CD4-positive, alpha-beta T cell (primary cell): ENCODE data around the gene HID1. TPM values are rescaled to one million over a fixed set of nuclear protein-coding genes. Genes with fewer than 3 reads are reported as not detected.

Experiments used
- ATAC-seq: fragments of 200-7000 bp; cut with Tn5 transposase; one replicate; pipeline ENCODE4 v1.10.0; 2022; ENCODE audit warnings: mild to moderate bottlenecking; ENCODE audit not compliant: poor library complexity
- CTCF ChIA-PET: fragments of 350-600 bp; sonication (Branson Sonifier 250); formaldehyde crosslinking; loops from one replicate; lab custom pipeline; 2021; ENCODE audit warnings: antibody characterized with exemption, inconsistent platforms; lab: Charles Lee
- POLR2A ChIA-PET: fragments of 350-600 bp; sonication (Branson Sonifier 250); formaldehyde crosslinking; loops from one replicate; lab custom pipeline; 2021; ENCODE audit warnings: antibody characterized with exemption, inconsistent platforms; lab: Charles Lee
- DNase-seq, 14 experiments: peaks; one replicate each; pipeline ENCODE4 v3.0.0-alpha.2; 2013 to 2020; ENCODE audit warnings: mixed read lengths in 2 of 14
- H3K27ac ChIP-seq, 2 donors: one replicate each; pipeline versions ENCODE4 v1.5.1 to v1.7.0; 2013; ENCODE audit warnings: low read length in 2 of 2, low read depth in 1 of 2, mild to moderate bottlenecking in 1 of 2
- H3K27me3 ChIP-seq, 2 experiments: 1 replicate in 1 of 2; 2 replicates in 1 of 2; pipeline versions ENCODE4 v1.6.1 to v1.7.0; 2013; ENCODE audit warnings: low read length in 2 of 2, control low read depth in 1 of 2, mild to moderate bottlenecking in 1 of 2, moderate library complexity in 1 of 2; ENCODE audit not compliant: insufficient read depth in 2 of 2, control insufficient read depth in 1 of 2
- H3K36me3 ChIP-seq: one replicate; pipeline ENCODE4 v1.6.1; 2013; ENCODE audit warnings: low read length, control low read depth; ENCODE audit not compliant: insufficient read depth
- H3K4me1 ChIP-seq: one replicate; pipeline ENCODE4 v1.6.1; 2013; ENCODE audit warnings: low read length, control low read depth; ENCODE audit not compliant: insufficient read depth
- H3K4me3 ChIP-seq: one replicate; pipeline ENCODE4 v1.5.1; 2013; ENCODE audit warnings: mild to moderate bottlenecking, low read length, moderate library complexity
- H3K9me3 ChIP-seq, 2 experiments: 1 replicate in 1 of 2; 2 replicates in 1 of 2; pipeline versions ENCODE4 v1.6.1 to v1.7.0; 2013; ENCODE audit warnings: low read length in 2 of 2, mild to moderate bottlenecking in 2 of 2, control low read depth in 1 of 2, moderate library complexity in 1 of 2; ENCODE audit not compliant: control insufficient read depth in 1 of 2, insufficient read depth in 1 of 2
- H3K27ac Mint-ChIP-seq: one replicate; pipeline ENCODE4 v1.8.0; 2020; ENCODE audit warnings: mixed read lengths
- H3K27me3 Mint-ChIP-seq: one replicate; pipeline ENCODE4 v1.8.0; 2021; ENCODE audit warnings: mixed read lengths
- H3K36me3 Mint-ChIP-seq: one replicate; pipeline ENCODE4 v1.8.0; 2021; ENCODE audit warnings: low read depth, mixed read lengths
- H3K4me1 Mint-ChIP-seq: one replicate; pipeline ENCODE4 v1.8.0; 2021; ENCODE audit warnings: low read depth, mixed read lengths
- H3K4me3 Mint-ChIP-seq: one replicate; pipeline ENCODE4 v1.8.0; 2020; ENCODE audit warnings: mild to moderate bottlenecking, mixed read lengths
- H3K9me3 Mint-ChIP-seq: one replicate; pipeline ENCODE4 v1.8.0; 2020; ENCODE audit warnings: mixed read lengths
- CTCF ChIP-seq: fragments of 200-600 bp; IDR thresholded peaks from one replicate; pipeline ENCODE4 v1.8.0; 2022; ENCODE audit warnings: antibody characterized with exemption, mild to moderate bottlenecking
- intact Hi-C, 2 experiments: fragments of 100-400 bp; cut with DNase I in 1 of 2; cut with micrococcal nuclease in 1 of 2; formaldehyde crosslinking; loops; one replicate each; pipeline versions ENCODE4 v1.15.1 to v1.9.0; 2023 to 2025; cut with DNase I, micrococcal nuclease
- total RNA-seq, 174 experiments: library from RNA in 2 of 174; stranded (reverse) in 2 of 174; gene quantifications; one replicate each; pipeline ENCODE4 v1.2.3 and lab custom pipeline; 2021 to 2026

HID1 gene
- total RNA-seq, 2 experiments from 2014 or later: 31.8 to 31.9 TPM

GRCh38 chr17:74963656-74964055, 8.9 kb downstream of the HID1 start:
- intact Hi-C loops: loop anchor here (5.0 to 10.0 kb wide), 3 partner anchors 84 to 211 kb away; partner anchors contain the start of genes ATP5PD (in 2 of the 2) and KCTD2 (in 2 of the 2)
- Mint-ChIP-seq H3K36me3 (no peaks in the 10 kb centered on the region), H3K27me3 (no peaks in the 10 kb centered on the region), H3K4me1 (peaks cover 4% of the 10 kb centered on the region), H3K27ac (no peak overlapping the region), H3K9me3 (no peaks in the 10 kb centered on the region), H3K4me3 (no peak overlapping the region)
- no peak for TF ChIP-seq CTCF
- no peak overlapping the region for H3K27ac ChIP-seq
- H3K4me1 ChIP-seq: peaks cover 12% of the 10 kb centered on the region
- ChIA-PET CTCF (interaction anchor here (4.5 kb wide), 1 partner anchor 48 kb away, joined by 51 read pairs; the partner anchor contains the start of gene MRPL58), POLR2A (no interaction called here)
- no peaks in the 10 kb centered on the region for H3K9me3 ChIP-seq
- H3K27me3 ChIP-seq: no peaks in the 10 kb centered on the region
- DNase-seq: no peak
- H3K4me3 ChIP-seq: no peak overlapping the region
- no peaks in the 10 kb centered on the region for H3K36me3 ChIP-seq
- ATAC-seq: no peak

GRCh38 chr17:74962622-74963394, 9.8 kb downstream of the HID1 start:
- no peak for TF ChIP-seq CTCF
- intact Hi-C loops: loop anchor here (1.0 to 10.0 kb wide), 4 partner anchors 49 to 212 kb away; partner anchors contain the start of genes ATP5PD (in 2 of the 2), KCTD2 (in 2 of the 2) and MRPL58 (in 1 of the 2)
- CTCF ChIA-PET: interaction anchor here (1.4 to 4.5 kb wide), 8 partner anchors 9 to 239 kb away, joined by 3 to 51 read pairs (median 10); partner anchors contain the start of genes CDR2L, HID1, KCTD2 and MRPL58

GRCh38 chr17:74961657-74962350, 10.8 kb downstream of the HID1 start:
- H3K9me3 Mint-ChIP-seq: no peaks in the 10 kb centered on the region
- H3K4me1 ChIP-seq: peaks cover 17% of the 10 kb centered on the region
- DNase-seq (peak; percentile 74 to 93 (median 82)), ATAC-seq (peak; percentile 79)
- H3K9me3 ChIP-seq: no peaks in the 10 kb centered on the region
- H3K27ac ChIP-seq: no peak overlapping the region
- H3K4me1 Mint-ChIP-seq: peaks cover 4% of the 10 kb centered on the region
- no peaks in the 10 kb centered on the region for H3K36me3 ChIP-seq
- H3K27ac Mint-ChIP-seq: no peak overlapping the region
- no peaks in the 10 kb centered on the region for H3K27me3 ChIP-seq
- no peaks in the 10 kb centered on the region for H3K27me3 Mint-ChIP-seq
- TF ChIP-seq CTCF: peak; percentile 83
- POLR2A ChIA-PET: interaction anchor here (0.8 to 2.2 kb wide), 13 partner anchors 11 to 309 kb away, joined by 3 to 11 read pairs (median 4); partner anchors contain the start of genes ATP5PD, KCTD2, MIF4GD and MRPL58
- peak overlapping the region; percentile 14 for H3K4me3 Mint-ChIP-seq
- H3K36me3 Mint-ChIP-seq: no peaks in the 10 kb centered on the region
- CTCF ChIA-PET: interaction anchor here (0.5 to 4.5 kb wide), 27 partner anchors 8 to 299 kb away, joined by 3 to 51 read pairs (median 4); partner anchors contain the start of genes CDR2L, GGA3, HID1 and KCTD2
- intact Hi-C loops: loop anchor here (1.0 to 10.0 kb wide), 9 partner anchors 45 to 450 kb away; partner anchors contain the start of genes ATP5PD (in 2 of the 2), KCTD2 (in 2 of the 2) and MRPL58 (in 1 of the 2)
- no peak overlapping the region for H3K4me3 ChIP-seq

More at GRCh38 chr17:74962622-74963394, 9.8 kb downstream of the HID1 start:
- Mint-ChIP-seq H3K4me1 (peaks cover 4% of the 10 kb centered on the region), H3K9me3 (no peaks in the 10 kb centered on the region), H3K27me3 (no peaks in the 10 kb centered on the region), H3K36me3 (no peaks in the 10 kb centered on the region), H3K4me3 (no peak overlapping the region), H3K27ac (no peak overlapping the region)
- Histone ChIP-seq H3K9me3 (no peaks in the 10 kb centered on the region), H3K36me3 (no peaks in the 10 kb centered on the region), H3K4me1 (peaks cover 17% of the 10 kb centered on the region), H3K4me3 (no peak overlapping the region), H3K27ac (no peak overlapping the region), H3K27me3 (no peaks in the 10 kb centered on the region)
- POLR2A ChIA-PET: interaction anchor here (1.0 to 2.2 kb wide), 6 partner anchors 10 to 243 kb away, joined by 3 to 11 read pairs (median 4); partner anchors contain the start of genes NT5C and NUP85
- ATAC-seq: no peak
- DNase-seq: no peak
